Measurements from ENCODE around the gene SLC13A3. TPM values are rescaled to one million over a fixed set of nuclear protein-coding genes. Genes with fewer than 3 reads are reported as not detected.

SLC13A3 gene
- total RNA-seq, 1 experiment from 2014 or later: 9.1 TPM

DNA sequence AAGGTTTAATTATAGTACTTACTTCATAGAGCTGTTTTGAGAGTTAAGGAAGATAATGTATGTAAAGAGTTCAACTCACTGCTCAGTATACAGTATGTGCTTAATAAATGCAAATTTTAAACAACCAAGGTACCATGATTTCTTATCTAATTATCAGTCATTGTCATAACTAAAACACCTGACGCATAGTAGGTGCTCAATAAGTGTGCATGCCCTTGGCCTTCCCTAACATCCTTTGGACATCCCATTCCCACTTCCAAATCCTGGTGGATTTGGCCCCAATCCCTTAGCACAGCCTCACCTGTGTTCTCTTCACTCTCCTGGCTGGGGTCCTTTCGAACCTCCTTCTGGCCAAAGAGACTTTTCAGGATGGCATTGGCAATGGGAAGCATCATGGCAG is 41.1 kb downstream of the SLC13A3 start:
- intact Hi-C loops (cut with micrococcal nuclease; ENCODE audit: unreplicated experiment): no loop called here
- BruUV-seq (replicated peaks): no TSS peak
- TF ChIP-seq EZH2 (IDR thresholded peaks at IDR 0.05; ENCODE audit: low read depth): no peak
- TF ChIP-seq, protein P1, sequence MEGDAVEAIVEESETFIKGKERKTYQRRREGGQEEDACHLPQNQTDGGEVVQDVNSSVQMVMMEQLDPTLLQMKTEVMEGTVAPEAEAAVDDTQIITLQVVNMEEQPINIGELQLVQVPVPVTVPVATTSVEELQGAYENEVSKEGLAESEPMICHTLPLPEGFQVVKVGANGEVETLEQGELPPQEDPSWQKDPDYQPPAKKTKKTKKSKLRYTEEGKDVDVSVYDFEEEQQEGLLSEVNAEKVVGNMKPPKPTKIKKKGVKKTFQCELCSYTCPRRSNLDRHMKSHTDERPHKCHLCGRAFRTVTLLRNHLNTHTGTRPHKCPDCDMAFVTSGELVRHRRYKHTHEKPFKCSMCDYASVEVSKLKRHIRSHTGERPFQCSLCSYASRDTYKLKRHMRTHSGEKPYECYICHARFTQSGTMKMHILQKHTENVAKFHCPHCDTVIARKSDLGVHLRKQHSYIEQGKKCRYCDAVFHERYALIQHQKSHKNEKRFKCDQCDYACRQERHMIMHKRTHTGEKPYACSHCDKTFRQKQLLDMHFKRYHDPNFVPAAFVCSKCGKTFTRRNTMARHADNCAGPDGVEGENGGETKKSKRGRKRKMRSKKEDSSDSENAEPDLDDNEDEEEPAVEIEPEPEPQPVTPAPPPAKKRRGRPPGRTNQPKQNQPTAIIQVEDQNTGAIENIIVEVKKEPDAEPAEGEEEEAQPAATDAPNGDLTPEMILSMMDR (conservative IDR thresholded peaks at IDR 0.05): no peak
- Histone ChIP-seq H3K9me2 (ENCODE audit: insufficient read depth) (no peaks in the 10 kb centered on the region), H3K36me3 (ENCODE audit: low read depth) (no peaks in the 10 kb centered on the region), H3K27me3 (ENCODE audit: insufficient read depth, low read depth) (no peaks in the 10 kb centered on the region), H3K79me2 (ENCODE audit: low read depth) (no peaks in the 10 kb centered on the region), H3F3A (ENCODE audit: insufficient read depth, low read depth) (no peaks in the 10 kb centered on the region), H3K4me2 (no peak overlapping the region), H3K9me3 (ENCODE audit: insufficient read depth, low read depth) (no peaks in the 10 kb centered on the region), H4K20me1 (ENCODE audit: insufficient read depth) (no peaks in the 10 kb centered on the region), H3K27ac (no peak overlapping the region), H2AFZ (no peak overlapping the region), H3K4me1 (replicated peaks; ENCODE audit: insufficient read depth) (no peaks in the 10 kb centered on the region), H3K4me3 (no peak overlapping the region)
- POLR2A ChIA-PET (ENCODE audit: unreplicated experiment): no interaction called here
- DNase-seq: no peak
- CTCF ChIA-PET: no interaction called here

DNA sequence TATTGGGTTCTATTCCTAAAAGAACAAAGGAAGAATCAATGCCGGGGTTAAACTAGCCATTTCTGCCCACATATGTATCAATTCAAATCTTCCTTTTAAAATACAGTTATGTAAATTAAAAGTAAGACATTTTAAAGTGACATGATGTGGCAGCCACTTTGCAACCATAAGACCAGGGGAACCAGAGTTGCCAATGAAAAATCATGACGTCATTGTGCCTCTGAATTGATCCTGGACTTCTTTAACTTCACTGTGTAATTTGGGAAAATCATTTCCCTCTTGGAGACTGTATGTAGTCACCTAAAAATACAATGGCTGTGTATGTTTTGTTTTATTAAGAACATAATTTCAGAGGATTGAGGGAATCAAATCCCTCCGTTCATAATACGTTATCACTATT is 42.2 kb downstream of the SLC13A3 start:
- no TSS peak for BruUV-seq (replicated peaks)
- TF ChIP-seq, protein P1 (conservative IDR thresholded peaks at IDR 0.05): no peak
- TF ChIP-seq EZH2 (IDR thresholded peaks at IDR 0.05; ENCODE audit: low read depth): no peak
- H3K9me3 ChIP-seq (ENCODE audit: insufficient read depth, low read depth): no peaks in the 10 kb centered on the region
- H3K27ac ChIP-seq: no peak overlapping the region
- H3K4me2 ChIP-seq: no peak overlapping the region
- ChIA-PET POLR2A (ENCODE audit: unreplicated experiment) (no interaction called here), CTCF (no interaction called here)
- H3K27me3 ChIP-seq (ENCODE audit: insufficient read depth, low read depth): no peaks in the 10 kb centered on the region
- no peak overlapping the region for H3K4me3 ChIP-seq
- H2AFZ ChIP-seq: no peak overlapping the region
- no peaks in the 10 kb centered on the region for H3K9me2 ChIP-seq (ENCODE audit: insufficient read depth)
- no peaks in the 10 kb centered on the region for H3K4me1 ChIP-seq (replicated peaks; ENCODE audit: insufficient read depth)
- no peaks in the 10 kb centered on the region for H3F3A ChIP-seq (ENCODE audit: insufficient read depth, low read depth)
- H3K79me2 ChIP-seq (ENCODE audit: low read depth): no peaks in the 10 kb centered on the region
- no peak for DNase-seq
- intact Hi-C loops (cut with micrococcal nuclease; ENCODE audit: unreplicated experiment): no loop called here
- no peaks in the 10 kb centered on the region for H4K20me1 ChIP-seq (ENCODE audit: insufficient read depth)
- no peaks in the 10 kb centered on the region for H3K36me3 ChIP-seq (ENCODE audit: low read depth)

DNA sequence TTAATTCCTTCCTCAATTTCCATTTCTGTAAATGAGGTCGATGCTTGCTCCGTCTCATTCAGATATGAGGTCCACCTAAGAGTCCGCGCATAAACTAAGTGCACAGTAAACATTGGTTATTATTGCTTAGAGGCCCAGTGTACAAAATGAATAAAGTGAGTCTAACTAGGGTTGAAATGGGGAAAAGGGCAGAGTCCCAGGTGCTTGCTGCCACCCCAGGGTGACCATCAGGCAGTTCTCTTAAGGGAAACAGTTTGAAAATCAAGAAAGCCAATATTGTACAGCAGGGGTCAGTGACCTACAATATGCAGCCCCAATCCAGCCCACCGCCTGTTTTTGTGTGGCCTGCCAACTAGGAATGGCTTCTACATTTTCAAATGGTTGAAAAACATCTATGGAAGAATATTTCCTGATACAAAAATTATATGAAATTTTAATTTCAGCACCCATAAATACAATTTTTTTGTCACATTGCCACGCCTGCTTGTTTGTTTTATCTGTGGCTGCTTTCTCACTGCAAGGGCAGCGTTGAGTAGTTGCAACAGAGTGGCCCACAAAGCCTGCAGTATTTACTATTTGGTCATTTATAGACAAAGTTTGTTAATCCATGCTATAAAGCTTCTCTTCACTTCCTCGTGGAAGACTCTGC is 43.3 kb downstream of the SLC13A3 start:
- Histone ChIP-seq H3K27me3 (ENCODE audit: insufficient read depth, low read depth) (no peaks in the 10 kb centered on the region), H3K4me2 (no peak overlapping the region), H4K20me1 (ENCODE audit: insufficient read depth) (no peaks in the 10 kb centered on the region), H3K79me2 (ENCODE audit: low read depth) (no peaks in the 10 kb centered on the region), H3K4me3 (no peak overlapping the region), H3K4me1 (replicated peaks; ENCODE audit: insufficient read depth) (no peaks in the 10 kb centered on the region), H3K9me2 (ENCODE audit: insufficient read depth) (no peaks in the 10 kb centered on the region), H3K36me3 (ENCODE audit: low read depth) (no peaks in the 10 kb centered on the region), H3F3A (ENCODE audit: insufficient read depth, low read depth) (no peaks in the 10 kb centered on the region), H3K27ac (no peak overlapping the region), H3K9me3 (ENCODE audit: insufficient read depth, low read depth) (no peaks in the 10 kb centered on the region), H2AFZ (no peak overlapping the region)
- no peak for DNase-seq
- intact Hi-C loops (cut with micrococcal nuclease; ENCODE audit: unreplicated experiment): no loop called here
- ChIA-PET CTCF (no interaction called here), POLR2A (ENCODE audit: unreplicated experiment) (interaction anchor here (0.7 kb wide), 1 partner anchor 534 kb away, joined by 3 read pairs; no protein-coding TSS in a partner anchor)
- no peak for TF ChIP-seq EZH2 (IDR thresholded peaks at IDR 0.05; ENCODE audit: low read depth)
- TF ChIP-seq, protein P1 (conservative IDR thresholded peaks at IDR 0.05): no peak
- no TSS peak for BruUV-seq (replicated peaks)

Measured in PC-9 (cell line).